Esophagus muscularis mucosa (tissue), 4 donors: ENCODE results near the gene SMIM28. TPM values are rescaled to one million over a fixed set of nuclear protein-coding genes. Genes with fewer than 3 reads are reported as not detected.

Source experiments
- DNase-seq: peaks from one replicate; pipeline ENCODE4 v3.0.0-alpha.2; 2017; ENCODE audit errors: extremely low spot score
- H3K27ac ChIP-seq, 4 donors: fragments of 200-600 bp; sonication (generic); replicated peaks in 1 of 4; 1 replicate in 3 of 4; 2 replicates in 1 of 4; pipeline ENCODE4 v1.5.1; 2016 to 2019; ENCODE audit warnings: mild to moderate bottlenecking in 1 of 4
- H3K27me3 ChIP-seq, 4 donors: fragments of 200-600 bp; sonication (generic); one replicate each; pipeline versions ENCODE4 v1.5.1 to v1.6.0; 2016 to 2019
- H3K36me3 ChIP-seq, 4 donors: fragments of 200-600 bp; sonication (generic); one replicate each; pipeline ENCODE4 v1.5.1; 2016 to 2019
- H3K4me1 ChIP-seq, 4 donors: fragments of 200-600 bp; sonication (generic); one replicate each; pipeline ENCODE4 v1.5.1; 2016 to 2019
- H3K4me3 ChIP-seq, 4 donors: fragments of 200-600 bp; sonication (generic); 1 replicate in 2 of 4; 2 replicates in 2 of 4; pipeline ENCODE4 v1.5.1; 2016 to 2019; ENCODE audit warnings: mild to moderate bottlenecking in 4 of 4, moderate library complexity in 1 of 4
- H3K9me3 ChIP-seq, 4 donors: fragments of 200-600 bp; sonication (generic); 1 replicate in 3 of 4; 2 replicates in 1 of 4; pipeline ENCODE4 v1.5.1; 2016 to 2019
- EP300 ChIP-seq: sonication (generic); formaldehyde crosslinking; IDR thresholded peaks from one replicate; pipeline ENCODE4 v1.6.1; 2017; ENCODE audit warnings: antibody characterized with exemption
- POLR2A ChIP-seq: fragments of 450-650 bp; IDR thresholded peaks from one replicate; pipeline ENCODE4 v1.6.1; 2017; ENCODE audit warnings: antibody characterized with exemption, moderate library complexity, mild to moderate bottlenecking, low read depth
- POLR2AphosphoS5 ChIP-seq, 2 donors: sonication (generic); formaldehyde crosslinking; IDR thresholded peaks; one replicate each; pipeline ENCODE4 v1.6.1; 2017; ENCODE audit warnings: antibody characterized with exemption in 2 of 2
- WGBS: methylation state at CpG from one replicate; pipeline ENCODE4 v1.1.5; 2018; 5-methylcytosine and 5-hydroxymethylcytosine counted together
- intact Hi-C: fragments of 100-400 bp; cut with DNase I; formaldehyde crosslinking; loops from one replicate; pipeline ENCODE4 v1.15.1; 2023
- small RNA-seq, 3 donors: library from RNA; depleted of rRNA; stranded (forward); fragments of <200 nt; gene quantifications; one replicate each; pipeline ENCODE3, GENCODE V24; 2016
- total RNA-seq, 4 donors: library from RNA; depleted of rRNA; stranded (reverse); fragments of >200 nt; gene quantifications; one replicate each; pipeline versions ENCODE4 v1.1.0 to v1.2.1, GENCODE V29; 2016
- TF ChIP-seq, protein P1 (sequence below), 3 experiments: fragments of 200-600 bp in 2 of 3; fragments of 450-650 bp in 1 of 3; sonication (generic) in 2 of 3; IDR thresholded peaks; one replicate each; pipeline ENCODE4 v1.5.1; 2017 to 2019; ENCODE audit warnings: antibody characterized with exemption in 3 of 3, mild to moderate bottlenecking in 2 of 3, moderate library complexity in 1 of 3

SMIM28 gene
- total RNA-seq, 4 donors from 2014 or later = 0.50 TPM; not detected in 3

DNA sequence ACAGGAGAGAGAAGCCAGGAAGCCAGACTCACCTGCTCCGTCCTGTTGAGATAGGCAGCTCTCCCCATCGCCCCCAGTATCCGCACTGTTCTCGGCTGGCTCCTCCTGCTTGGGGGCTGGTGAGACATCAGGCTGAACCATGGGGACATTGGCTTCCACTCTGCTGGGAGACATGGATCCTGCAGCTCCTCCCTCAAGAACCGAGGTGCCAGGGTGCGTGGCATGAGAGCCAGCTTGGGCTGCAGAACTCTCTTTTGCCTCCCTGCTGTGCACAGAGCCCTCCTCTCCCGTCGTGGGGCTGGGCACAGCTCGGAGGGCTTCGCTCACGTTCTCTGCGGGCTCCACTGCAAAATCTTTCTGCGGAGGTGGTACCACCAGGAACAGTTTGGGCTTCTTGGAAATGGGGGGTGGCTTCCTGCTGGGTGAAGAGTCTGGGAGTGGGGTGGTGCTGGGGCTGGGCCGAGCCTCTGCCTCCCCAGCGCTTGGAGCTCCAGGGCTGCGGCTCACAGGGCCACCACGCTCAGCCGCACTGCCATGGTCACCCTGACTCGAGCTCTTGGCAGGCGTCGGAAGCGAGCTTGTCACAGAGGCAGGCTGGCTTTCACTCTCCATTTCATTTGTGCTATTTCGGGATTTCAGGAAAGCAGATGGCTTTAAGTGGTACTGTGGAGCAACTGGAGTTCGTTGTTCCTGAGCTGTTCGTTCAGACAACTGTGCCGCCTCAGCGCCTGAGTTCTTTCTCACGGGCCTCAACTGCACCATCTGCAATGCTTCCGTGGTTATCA lies 52.8 kb downstream of the SMIM28 start:
- no peak for DNase-seq
- no peak for TF ChIP-seq POLR2A
- TF ChIP-seq, protein P1, sequence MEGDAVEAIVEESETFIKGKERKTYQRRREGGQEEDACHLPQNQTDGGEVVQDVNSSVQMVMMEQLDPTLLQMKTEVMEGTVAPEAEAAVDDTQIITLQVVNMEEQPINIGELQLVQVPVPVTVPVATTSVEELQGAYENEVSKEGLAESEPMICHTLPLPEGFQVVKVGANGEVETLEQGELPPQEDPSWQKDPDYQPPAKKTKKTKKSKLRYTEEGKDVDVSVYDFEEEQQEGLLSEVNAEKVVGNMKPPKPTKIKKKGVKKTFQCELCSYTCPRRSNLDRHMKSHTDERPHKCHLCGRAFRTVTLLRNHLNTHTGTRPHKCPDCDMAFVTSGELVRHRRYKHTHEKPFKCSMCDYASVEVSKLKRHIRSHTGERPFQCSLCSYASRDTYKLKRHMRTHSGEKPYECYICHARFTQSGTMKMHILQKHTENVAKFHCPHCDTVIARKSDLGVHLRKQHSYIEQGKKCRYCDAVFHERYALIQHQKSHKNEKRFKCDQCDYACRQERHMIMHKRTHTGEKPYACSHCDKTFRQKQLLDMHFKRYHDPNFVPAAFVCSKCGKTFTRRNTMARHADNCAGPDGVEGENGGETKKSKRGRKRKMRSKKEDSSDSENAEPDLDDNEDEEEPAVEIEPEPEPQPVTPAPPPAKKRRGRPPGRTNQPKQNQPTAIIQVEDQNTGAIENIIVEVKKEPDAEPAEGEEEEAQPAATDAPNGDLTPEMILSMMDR (IDR thresholded peaks at IDR 0.05) = no peak
- TF ChIP-seq EP300 = no peak
- no peak for TF ChIP-seq POLR2AphosphoS5 (IDR thresholded peaks at IDR 0.05)
- Histone ChIP-seq H3K9me3 (no peaks in the 10 kb centered on the region), H3K4me3 (no peak overlapping the region), H3K27me3 (no peaks in the 10 kb centered on the region), H3K27ac (peak overlapping the region in 2 of 4 donors; percentile 41 to 42), H3K4me1 (peaks cover 14 to 27% (median 22%) of the 10 kb centered on the region in 4 donors), H3K36me3 (peaks cover 0 to 17% (median 7%) of the 10 kb centered on the region in 4 donors)
- intact Hi-C loops = loop anchor here (5.0 kb wide), 1 partner anchor 337 kb away; no protein-coding TSS in a partner anchor
- 90% methylated on average over 28 of the region's 29 CpGs for WGBS

DNA sequence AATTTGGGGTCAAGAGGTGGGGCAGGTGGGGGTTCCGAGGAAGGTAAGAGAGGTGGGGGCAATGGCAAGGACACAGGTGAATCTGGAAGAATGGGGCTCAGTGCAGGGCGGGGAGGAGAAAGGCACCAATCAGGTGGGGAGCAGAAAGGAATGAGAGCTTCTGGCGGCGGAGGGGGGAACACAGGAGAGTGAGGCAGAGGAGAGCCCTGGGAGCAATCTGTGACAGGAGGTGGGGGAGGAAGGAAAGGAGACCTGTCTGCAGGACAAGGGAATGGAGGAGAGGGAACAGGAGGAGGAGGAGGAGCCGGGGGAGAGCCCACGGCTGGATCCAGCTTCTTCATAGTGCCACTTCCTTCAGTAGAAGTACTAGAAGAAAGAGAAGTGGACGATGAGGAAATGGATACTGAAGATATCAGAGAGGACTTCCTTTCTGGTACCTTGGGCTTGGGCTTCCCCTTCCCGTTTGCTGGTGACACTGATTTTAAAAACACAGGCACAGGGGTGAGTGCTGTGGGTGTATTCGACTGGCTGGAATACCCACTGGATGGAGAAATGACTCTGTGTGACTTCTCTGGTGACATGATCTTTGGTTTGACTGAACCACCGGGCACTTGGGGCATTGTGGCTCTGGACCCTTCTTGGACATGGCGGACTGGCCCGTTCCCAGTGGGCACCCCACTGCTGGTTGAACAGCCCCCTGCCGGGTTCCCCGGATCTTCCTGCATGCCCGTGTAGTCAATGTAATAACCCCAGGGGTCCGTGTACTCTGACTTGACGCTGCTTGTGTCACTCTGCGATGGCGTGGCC lies 53.8 kb downstream of the SMIM28 start:
- no peak overlapping the region for H3K4me3 ChIP-seq
- H3K36me3 ChIP-seq = peaks cover 0 to 17% (median 7%) of the 10 kb centered on the region in 4 donors
- DNase-seq = no peak
- H3K27ac ChIP-seq = no peak overlapping the region
- 85% methylated on average over 15 of the region's 19 CpGs for WGBS
- TF ChIP-seq, protein P1 (IDR thresholded peaks at IDR 0.05) = no peak
- TF ChIP-seq EP300 = no peak
- no peak for TF ChIP-seq POLR2AphosphoS5 (IDR thresholded peaks at IDR 0.05)
- H3K27me3 ChIP-seq = no peaks in the 10 kb centered on the region
- H3K9me3 ChIP-seq = no peaks in the 10 kb centered on the region
- intact Hi-C loops = loop anchor here (5.0 kb wide), 1 partner anchor 336 kb away; no protein-coding TSS in a partner anchor
- H3K4me1 ChIP-seq = peaks cover 14 to 27% (median 22%) of the 10 kb centered on the region in 4 donors

DNA sequence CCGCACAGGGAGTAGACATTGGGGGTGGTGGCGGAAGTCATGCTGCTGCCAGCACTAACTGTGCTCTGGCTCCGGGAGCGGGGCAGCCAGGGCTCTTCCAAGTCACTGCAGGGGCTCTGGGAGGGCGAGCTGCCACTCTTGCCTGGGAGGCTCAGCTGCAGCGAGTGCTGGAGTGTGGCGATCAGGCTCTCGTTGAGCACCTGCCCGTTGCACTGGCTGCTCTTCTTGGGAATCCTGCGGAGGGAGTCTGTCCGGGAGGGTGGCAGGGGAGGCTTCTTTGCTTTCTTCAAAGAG lies 54.3 kb downstream of the SMIM28 start:
- H3K36me3 ChIP-seq = peaks cover 0 to 17% (median 7%) of the 10 kb centered on the region in 4 donors
- no peaks in the 10 kb centered on the region for H3K27me3 ChIP-seq
- TF ChIP-seq POLR2AphosphoS5 (IDR thresholded peaks at IDR 0.05) (no peak), EP300 (no peak), POLR2A (no peak)
- TF ChIP-seq, protein P1 (IDR thresholded peaks at IDR 0.05) = no peak
- intact Hi-C loops = loop anchor here (5.0 kb wide), 1 partner anchor 335 kb away; no protein-coding TSS in a partner anchor
- WGBS = 97% methylated on average over 11 of the region's 11 CpGs
- H3K27ac ChIP-seq = no peak overlapping the region
- H3K9me3 ChIP-seq = no peaks in the 10 kb centered on the region
- H3K4me3 ChIP-seq = no peak overlapping the region
- peaks cover 14 to 27% (median 22%) of the 10 kb centered on the region in 4 donors for H3K4me1 ChIP-seq
- no peak for DNase-seq

Small RNA genes within 50 kb of the gene (small RNA-seq; reads per million reads assigned to genes)
- gene AL031003.1 = 0 reads per million in 3 donors

Other genes with a start within 250 kb of the SMIM28 start
- 1 to 10 TPM; 1.2 to 3.3 (median 2.2) TPM for gene ARFGEF3, start 216.0 kb upstream of the SMIM28 start, total RNA-seq
- gene PBOV1, start 159.4 kb upstream of the SMIM28 start, total RNA-seq = not detected
- gene HEBP2, start 26.3 kb downstream of the SMIM28 start, total RNA-seq = 100 to 1,000 TPM in 2 of 4 donors, 10 to 100 TPM in 2; 90.1 to 135 (median 104) TPM
- 10 to 100 TPM in 3 of 4 donors, 1 to 10 TPM in 1; 8.6 to 15.6 (median 11.7) TPM for gene NHSL1, start 121.6 kb downstream of the SMIM28 start, total RNA-seq